Kidney epithelial cell (primary cell): ENCODE results near the gene GDPD5. TPM values are rescaled to one million over a fixed set of nuclear protein-coding genes. Genes with fewer than 3 reads are reported as not detected.

Source experiments
- DNase-seq: peaks from one replicate; pipeline ENCODE4 v3.0.0-alpha.2; 2010; ENCODE audit warnings: low read depth
- H3K27me3 ChIP-seq: 2 replicates; pipeline ENCODE4 v1.6.0; 2011; ENCODE audit warnings: low read length; ENCODE audit not compliant: control insufficient read depth, insufficient read depth
- H3K36me3 ChIP-seq: 2 replicates; pipeline ENCODE4 v1.5.1; 2011; ENCODE audit warnings: low read length; ENCODE audit not compliant: control insufficient read depth, insufficient read depth
- H3K4me3 ChIP-seq: 2 replicates; pipeline ENCODE4 v1.5.1; 2011; ENCODE audit warnings: low read depth, mild to moderate bottlenecking, control low read depth, low read length
- total RNA-seq: library from RNA; depleted of rRNA; stranded (reverse); fragments of >200 nt; gene quantifications from 2 replicates; pipeline ENCODE4 v1.2.3, GENCODE V29; 2015
- TF ChIP-seq, protein P1 (sequence below): IDR thresholded peaks from 2 replicates; pipeline ENCODE4 v1.5.1; 2011; ENCODE audit warnings: mild to moderate bottlenecking, moderate library complexity, low read length, control low read depth, inconsistent platforms; ENCODE audit not compliant: insufficient read depth, poor library complexity, severe bottlenecking

Gene GDPD5
- total RNA-seq, 1 donor from 2014 or later = 12.7 TPM

DNA sequence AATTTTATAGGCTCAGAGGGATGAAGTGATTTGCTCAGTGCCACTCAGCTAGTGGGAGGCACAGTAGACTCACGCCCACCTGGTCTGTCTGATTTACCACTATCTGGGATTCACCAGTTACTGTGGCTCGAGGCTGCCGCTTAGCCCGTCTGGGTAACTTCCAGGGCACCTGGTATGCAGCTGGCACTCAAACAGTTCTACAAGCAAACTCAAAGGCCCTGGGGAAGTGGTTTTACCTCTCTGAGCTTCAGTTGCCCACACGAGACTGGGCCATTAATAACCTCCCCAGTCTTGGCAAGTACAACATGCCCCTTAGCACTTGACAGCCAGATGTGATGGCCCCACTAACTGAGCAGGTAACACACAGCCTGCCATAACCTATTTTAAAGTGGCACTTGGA, 2.6 kb downstream of the GDPD5 start:
- TF ChIP-seq, protein P1, sequence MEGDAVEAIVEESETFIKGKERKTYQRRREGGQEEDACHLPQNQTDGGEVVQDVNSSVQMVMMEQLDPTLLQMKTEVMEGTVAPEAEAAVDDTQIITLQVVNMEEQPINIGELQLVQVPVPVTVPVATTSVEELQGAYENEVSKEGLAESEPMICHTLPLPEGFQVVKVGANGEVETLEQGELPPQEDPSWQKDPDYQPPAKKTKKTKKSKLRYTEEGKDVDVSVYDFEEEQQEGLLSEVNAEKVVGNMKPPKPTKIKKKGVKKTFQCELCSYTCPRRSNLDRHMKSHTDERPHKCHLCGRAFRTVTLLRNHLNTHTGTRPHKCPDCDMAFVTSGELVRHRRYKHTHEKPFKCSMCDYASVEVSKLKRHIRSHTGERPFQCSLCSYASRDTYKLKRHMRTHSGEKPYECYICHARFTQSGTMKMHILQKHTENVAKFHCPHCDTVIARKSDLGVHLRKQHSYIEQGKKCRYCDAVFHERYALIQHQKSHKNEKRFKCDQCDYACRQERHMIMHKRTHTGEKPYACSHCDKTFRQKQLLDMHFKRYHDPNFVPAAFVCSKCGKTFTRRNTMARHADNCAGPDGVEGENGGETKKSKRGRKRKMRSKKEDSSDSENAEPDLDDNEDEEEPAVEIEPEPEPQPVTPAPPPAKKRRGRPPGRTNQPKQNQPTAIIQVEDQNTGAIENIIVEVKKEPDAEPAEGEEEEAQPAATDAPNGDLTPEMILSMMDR = no peak
- H3K27me3 ChIP-seq = peaks cover 5% of the 10 kb centered on the region
- H3K36me3 ChIP-seq = no peaks in the 10 kb centered on the region
- no peak for DNase-seq
- H3K4me3 ChIP-seq = no peak overlapping the region

- H3K36me3 ChIP-seq = no peaks in the 10 kb centered on the region
- H3K27me3 ChIP-seq = peaks cover 5% of the 10 kb centered on the region
- TF ChIP-seq, protein P1 = no peak
- H3K4me3 ChIP-seq = no peak overlapping the region
- no peak for DNase-seq
Observed at GRCh38 chr11:75522286-75523044, 3.3 kb downstream of the GDPD5 start.

DNA sequence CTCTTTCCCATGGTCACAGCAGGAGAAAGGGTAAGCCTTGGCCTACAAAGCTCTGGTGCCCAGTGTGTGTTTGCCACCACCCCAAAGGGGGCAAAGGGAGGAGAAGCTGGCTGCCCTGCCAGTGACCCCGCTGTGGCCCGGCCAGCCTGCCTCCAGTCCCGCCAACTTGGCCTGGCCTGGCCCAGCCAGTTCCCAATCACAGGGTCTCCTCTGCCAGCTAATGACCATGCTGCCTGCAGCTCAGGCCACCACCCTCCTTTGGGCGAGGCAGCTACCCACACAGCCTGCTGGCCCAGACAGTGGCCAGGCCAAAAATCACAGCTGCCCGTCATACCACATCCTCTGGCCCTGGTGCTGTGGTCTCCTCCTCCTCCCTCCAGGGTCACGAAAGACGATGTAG, 5.1 kb downstream of the GDPD5 start:
- Histone ChIP-seq H3K27me3 (peaks cover 4% of the 10 kb centered on the region), H3K36me3 (no peaks in the 10 kb centered on the region), H3K4me3 (no peak overlapping the region)
- TF ChIP-seq, protein P1 = no peak
- DNase-seq = no peak

DNA sequence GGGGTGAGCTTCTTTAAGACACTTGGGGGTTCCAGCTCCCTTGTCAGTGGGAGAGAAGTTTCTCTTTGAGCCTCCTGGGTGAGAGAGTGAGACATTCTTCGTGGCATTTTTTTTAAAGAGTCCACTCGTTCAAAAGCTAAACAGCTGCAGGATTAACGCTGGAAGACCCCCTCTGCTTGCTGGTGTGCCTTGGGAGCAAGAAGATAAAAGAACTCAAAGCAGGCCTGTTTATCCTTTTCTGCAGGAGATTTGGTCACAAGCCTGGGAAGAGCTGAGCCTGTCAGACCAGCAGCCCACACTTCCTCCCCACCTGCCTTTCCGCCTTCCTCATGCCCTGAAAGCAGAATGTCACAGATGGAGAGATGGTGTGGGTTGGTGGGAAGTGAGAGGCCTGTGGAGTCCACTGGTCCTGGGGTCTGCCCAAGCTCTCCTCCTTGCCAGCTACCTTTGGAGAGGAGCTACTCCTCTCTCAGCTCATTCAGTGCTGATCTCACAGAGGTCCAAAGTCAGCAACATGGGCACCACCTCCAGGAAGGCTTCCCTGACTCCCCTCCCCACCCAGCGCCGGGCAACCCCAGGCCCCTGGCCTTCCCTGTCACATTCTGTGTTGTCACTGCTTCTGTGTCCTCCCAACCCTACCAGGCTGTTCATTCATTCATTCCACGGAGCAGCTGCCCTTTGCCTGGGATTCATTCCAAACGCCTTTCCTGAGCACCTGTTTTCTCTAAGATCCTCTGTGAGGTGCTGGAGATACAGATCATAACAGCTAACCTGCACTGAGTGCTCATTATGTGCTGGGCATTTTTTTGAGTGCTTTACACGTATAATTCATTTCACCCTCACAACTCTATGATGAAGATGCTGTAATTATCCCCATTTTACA, 6.7 kb downstream of the GDPD5 start:
- Histone ChIP-seq H3K4me3 (no peak overlapping the region), H3K27me3 (no peaks in the 10 kb centered on the region), H3K36me3 (no peaks in the 10 kb centered on the region)
- no peak for DNase-seq
- TF ChIP-seq, protein P1 = no peak

DNA sequence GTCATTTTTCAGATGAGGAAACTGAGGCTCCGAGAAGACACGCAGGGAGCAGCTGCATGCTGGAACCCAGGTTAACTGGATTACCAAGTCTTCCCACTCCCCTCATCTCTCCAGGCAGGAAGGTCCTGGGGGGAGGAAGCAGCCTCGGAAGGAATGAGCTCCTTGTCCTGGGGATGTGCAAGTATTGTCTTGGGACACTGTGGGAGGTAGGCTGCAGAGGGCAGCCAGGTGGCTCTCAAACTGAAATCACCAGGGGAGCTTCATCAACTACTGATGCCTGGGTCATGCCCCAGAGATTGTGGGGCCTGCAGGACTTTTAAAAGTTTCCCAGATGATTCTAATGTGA, 7.6 kb downstream of the GDPD5 start:
- no peaks in the 10 kb centered on the region for H3K27me3 ChIP-seq
- no peak overlapping the region for H3K4me3 ChIP-seq
- TF ChIP-seq, protein P1 = no peak
- no peak for DNase-seq
- H3K36me3 ChIP-seq = no peaks in the 10 kb centered on the region
